CD4-positive, alpha-beta T cell treated with Interleukin-17A for 1 hour (primary cell): ENCODE measurements around the gene SOX10.

ENCODE experiments used
- DNase-seq: peaks from one replicate; pipeline ENCODE4 v3.0.0-alpha.2; 2020

SOX10 gene

DNA sequence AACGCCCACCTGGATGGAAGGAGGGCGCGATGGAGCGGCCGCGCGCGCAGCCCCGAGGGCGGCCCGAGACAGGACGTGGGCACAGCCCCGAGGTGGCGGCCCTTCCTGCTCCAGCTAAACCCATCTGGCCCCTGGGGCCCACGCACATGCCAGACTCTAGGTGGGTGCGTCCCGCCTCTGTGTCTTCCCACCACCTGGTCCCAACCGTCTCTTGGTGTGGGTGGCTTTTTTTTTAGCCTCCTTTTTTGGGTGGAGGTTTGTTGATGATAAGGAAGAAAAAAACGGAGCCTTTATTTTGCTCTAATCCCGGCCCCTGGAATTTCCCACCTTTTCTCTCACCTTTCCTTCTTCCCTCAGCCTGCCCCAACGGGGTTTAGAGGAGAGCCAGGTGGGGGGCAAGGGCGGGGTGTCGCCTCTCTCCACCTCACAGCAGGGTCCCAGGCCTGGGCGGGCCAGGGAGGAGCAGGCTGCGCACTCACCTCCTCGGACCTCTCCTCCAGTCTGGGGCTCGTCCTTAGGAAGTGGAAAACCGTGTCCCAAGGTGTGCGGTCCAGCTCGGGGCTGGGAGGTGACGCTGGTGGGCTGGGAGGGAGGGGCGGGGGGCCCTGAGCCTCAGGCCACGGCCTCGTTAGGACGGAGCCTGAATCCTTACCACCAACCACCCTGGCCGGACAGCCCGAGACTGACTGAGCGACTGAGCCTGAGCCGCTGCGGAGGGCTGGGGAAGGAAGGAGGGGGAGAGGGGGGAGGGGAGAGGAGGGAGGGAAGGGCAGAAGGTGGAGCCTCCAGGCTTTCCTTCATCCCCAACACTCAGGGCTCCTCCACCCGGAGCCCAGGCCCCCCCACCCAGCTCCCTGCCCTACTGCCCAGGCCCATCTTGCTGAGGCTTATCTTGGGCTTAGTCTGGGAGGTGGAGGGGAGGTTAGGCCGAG is at the start of gene SOX10:
SOX10 (minus strand) TSS at position 696 of the 932 bp plus-strand sequence. CDS start 771 bp downstream, outside the sequence.
- no peak for DNase-seq

DNA sequence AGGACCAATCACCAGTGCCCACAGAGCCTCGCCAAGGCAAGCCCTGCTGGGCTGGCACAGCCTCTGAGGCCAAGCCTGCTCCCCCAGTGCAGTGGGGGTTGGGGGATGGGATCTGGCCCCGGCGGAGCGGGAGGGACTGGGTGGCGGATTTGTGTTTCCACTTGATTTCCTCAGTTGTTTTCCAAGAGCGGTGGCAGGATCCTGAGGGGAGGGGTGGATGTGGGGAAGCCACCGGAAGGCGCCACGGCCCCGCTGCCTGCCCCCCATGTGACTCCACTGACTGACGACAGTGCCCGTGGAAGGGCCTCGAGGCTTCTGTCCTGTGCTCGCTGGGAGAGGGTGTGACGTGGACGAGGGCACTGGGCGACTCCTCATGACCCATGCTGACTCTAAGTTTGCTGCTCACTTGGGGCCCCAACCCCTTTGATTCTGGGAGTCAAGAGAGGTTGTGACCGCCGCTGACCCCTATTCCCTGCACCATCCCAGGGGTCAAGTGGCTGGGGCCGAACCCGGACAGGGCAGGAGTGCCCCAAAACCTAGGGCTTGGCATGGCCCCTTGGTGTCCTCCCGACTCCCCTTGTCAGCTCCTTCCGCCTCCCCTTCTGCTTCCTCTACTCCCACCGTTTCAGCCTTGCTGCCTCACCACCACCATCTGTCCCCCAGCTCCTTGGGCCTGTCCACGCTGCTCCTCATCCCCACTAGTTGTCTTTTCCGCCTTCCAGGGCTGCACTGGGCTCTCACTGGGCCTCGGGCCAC is 49.3 kb upstream of the SOX10 start:
- DNase-seq: no peak

DNA sequence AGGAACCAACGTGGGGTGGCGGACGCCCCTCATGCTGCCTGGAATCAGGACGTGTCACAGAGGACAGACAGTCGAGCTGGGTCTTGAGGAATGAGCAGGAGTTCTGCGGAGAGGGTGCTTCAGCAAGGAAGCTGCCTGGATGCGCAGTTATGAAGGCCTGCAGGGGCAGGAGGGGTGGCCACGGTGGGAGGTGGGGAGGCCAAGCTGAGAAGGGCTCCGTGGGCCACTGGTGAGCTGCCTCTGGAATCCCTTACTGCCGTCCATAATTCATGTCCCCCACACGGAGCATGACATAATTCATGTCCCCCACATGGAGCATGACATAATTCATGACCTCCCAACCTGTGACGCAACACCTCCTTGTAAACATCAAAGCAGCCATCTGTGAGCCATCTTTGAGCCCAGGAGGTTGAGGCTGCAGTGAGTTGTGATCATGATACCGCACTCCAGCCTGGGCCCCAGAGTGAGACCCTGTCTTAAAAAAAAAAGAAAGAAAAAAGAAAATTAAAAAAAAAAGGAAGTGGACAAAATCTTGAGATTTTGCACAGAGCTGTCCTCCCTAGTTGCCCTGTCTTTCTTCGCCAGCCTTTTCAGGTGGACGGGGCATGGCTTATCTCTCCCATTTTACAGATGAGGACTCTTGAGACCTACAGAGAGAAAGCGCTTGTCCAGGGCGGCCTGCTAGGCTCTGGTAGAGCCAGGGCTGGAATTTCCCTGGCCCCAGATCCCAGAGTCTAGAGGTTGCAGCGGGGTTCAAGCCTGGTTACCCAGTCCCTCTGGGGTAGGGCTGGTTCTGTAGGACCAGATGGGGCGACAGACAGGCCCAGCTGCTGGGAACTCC is 48.5 kb upstream of the SOX10 start:
- DNase-seq: no peak

DNA sequence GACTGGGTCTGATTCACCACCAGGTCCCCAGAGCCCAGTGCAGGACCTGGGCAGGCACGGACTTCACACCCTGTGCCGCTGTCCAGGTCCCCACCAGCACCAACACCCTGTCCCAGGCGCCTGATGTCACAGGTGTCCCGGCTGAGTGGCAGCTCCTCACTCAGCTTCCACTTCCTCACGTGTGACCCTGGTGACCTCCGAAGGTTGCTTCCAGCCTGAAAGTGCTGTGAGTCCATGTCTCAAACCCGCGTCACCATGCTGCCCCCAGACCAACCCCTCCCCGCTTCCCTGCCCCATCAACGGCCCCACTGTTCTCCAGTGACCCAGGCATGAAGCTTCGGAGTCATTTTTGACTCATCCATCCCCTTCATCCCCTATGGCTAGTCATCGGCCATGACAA is 47.1 kb upstream of the SOX10 start:
- DNase-seq: no peak

DNA sequence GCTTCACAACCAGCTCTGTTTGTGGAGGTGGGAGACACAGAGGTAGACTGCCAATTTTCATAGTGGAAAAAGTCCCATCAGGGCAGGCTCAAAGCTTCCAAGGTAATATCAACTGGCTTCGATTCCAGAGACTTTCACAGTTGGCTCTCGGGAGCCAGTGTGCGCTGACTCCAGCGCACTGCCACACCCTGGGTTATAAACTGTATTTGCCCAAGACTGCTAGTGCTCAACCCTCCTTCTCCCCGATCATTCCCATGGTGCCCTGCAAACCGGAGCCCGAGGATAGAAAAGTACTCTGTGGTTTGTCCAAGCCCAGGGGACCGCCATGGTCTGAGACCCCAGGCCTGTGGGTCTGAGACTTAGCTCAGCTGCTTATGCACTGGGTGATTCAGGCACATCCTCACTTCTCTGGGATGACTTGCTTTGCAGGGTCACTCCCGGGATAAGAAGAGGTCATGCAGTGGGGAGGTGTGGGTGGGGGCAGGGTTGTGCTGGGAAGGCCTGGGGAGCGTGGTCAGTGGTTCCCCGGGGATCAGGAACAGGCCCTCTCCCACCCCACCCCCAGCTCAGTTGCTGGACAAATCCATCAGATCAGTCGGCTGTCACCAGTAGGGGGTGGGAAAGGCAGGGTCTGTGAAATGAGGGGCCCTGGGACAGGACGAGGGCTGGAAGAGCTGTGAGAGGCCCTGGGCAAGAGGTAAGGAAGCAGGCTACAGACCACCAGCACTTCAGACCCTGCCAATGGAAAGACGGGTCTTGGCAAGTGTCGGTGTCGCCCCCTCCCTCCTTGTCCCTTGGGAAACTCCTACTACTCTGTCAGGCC is 46.2 kb upstream of the SOX10 start:
- no peak for DNase-seq

DNA sequence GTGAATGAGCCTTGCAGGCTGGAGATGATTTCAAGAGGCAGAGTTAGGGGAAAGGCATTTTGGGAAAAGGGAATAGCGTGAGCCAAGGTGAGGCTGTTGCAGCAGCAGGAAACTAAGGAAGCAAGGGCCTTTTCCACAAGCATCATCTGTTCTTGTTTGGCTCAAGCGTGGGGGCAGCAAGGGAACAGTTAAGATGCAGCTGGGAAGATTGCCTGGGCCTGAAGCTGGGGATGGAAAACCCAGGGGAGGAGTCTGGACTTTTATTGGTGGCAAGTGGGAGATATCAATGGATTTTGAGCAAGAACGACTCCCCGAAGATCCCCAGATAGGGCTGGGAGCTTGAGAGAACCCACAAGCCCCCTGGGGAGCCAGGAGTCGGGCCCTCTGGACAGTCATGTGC is 45.5 kb upstream of the SOX10 start:
- no peak for DNase-seq

DNA sequence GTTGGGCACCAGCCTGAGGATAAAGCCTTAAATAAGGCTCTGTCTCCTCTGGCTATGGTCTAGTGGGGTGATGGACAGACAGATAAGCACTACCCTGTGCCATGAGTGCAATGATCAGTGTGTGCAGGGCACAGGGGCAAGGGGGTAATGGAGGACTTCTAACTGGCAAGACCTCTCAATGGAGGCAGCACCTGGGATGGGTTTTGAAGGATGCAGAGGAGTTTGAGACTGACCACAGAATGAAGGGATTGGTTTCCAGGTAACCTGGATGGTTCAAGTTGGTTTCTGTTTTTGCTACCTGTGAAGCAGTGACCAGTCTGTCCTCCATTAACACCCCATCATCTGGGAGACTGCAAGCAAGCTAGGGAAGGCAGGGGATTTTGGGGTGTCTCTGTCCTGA is 45.0 kb upstream of the SOX10 start:
- DNase-seq: no peak

DNA sequence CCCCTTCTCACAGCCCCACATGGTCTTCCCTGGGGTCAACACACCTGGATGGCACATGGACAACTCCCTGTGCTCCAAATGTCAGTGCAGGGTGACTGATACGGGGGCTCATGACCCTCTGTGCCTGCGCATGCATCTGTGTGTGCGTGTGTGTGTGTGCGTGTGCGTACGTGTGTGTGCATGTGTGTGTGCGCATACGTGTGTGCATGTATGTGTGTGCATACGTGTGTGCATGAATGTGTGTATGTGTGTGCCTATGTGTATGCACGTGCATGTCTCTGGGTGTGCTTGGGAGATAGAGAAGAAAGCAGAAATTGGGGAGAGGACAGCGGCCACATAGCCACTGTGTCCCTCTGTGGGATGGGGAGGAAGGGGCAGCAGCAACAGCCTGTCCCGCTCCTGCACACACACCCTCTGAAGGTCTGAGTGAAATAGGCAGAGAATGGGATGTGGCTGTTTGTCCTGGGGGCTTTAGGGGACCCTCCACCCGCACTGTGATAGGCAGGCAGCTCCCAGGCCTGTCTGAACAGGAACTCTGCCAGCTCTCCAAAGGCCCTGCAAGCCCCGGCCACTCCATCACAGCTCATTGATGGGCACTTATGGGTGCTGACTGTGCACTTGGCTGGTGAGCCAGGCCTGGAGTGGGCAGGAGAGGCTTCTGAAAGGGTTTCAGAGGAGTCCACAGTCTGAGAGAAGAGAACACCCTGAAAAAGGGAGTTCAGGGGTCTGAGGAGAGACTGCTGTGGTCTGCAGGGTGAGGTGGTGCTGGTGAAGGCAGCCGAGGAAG is 44.2 kb upstream of the SOX10 start:
- DNase-seq: no peak

DNA sequence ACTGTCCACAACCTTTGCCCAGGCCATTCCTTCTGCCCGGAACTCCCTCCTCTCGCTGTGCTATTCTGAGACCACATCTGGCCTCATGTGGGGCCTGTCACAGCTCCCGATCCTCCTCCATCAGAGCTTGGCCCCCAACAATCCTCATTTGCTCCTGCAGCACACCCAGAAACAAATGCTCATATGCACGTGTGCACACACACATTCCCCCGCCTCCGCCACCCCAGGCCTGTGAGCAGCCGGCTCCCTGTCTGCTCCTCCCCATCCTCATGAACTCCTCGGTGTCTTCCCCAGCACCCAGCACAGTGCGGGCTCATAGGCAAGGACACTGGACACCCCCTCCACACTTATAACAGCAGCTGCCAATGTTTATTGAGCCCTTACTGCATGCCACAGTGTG is 43.1 kb upstream of the SOX10 start:
- DNase-seq: no peak

DNA sequence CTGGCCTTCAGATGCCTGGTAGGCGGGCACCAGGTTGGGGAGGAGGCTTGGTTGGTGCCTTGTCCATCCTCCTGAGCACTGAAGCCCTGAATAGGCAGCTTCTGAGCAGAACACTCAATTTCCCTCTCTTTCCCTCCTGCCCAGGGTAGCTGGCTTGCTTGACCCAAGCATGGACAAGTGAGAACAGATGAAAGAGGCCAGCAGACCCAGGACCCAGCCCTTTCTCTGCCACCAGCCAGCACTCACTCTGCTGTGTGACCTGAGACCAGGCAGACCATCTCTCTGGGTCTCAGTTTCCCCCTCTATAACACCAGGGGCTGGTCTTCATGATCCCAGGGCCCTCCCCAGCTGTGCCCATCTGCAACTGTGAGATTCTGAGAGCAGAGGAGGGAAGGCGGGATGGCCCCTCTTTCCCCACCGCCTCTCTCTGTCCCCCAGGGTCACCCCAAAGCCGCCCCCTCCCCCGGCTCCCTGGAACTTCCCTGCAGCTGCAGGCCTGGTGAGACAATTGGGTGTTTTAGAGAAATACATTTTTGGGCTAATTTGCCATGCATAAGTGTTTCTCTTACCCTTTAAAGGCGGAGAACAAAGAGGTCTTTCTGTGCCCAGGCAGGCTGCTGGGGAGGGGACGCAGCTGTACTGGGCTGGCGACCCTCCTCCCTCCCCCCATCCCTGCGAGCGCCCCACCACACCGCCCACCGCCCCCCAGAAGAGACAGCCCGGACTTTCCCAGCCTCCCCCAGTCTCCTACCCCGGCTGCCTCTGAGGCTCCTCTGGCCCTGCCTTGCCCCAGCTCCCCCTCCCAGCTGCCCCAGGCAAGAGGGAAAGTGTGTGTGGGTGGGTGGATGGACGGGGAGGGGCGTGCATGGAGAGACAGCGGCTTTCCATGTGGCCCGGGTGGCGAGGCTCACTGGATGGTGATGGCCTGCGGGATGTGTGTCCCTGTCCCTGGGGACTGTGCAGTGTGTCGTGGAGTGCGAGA is 42.1 kb upstream of the SOX10 start:
- DNase-seq: no peak

DNA sequence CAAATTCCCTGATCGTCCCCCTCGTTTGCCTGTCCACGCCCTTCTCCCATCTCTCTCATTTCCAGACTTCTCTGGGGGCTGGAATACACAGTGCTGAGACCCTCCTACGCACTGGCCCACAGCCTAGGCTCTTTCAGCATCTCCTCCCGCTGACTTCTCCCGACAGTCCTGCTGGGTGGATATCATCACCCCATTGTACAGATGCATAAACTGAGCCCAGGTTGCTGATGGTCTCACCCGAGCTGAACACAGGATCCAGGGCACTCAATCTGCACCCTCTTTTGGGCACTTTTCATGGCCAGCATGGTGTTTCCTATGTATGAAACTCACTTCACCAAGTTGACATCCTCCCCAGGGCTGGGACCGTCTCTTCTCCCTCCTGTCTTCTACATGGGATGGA is 41.2 kb upstream of the SOX10 start:
- no peak for DNase-seq

DNA sequence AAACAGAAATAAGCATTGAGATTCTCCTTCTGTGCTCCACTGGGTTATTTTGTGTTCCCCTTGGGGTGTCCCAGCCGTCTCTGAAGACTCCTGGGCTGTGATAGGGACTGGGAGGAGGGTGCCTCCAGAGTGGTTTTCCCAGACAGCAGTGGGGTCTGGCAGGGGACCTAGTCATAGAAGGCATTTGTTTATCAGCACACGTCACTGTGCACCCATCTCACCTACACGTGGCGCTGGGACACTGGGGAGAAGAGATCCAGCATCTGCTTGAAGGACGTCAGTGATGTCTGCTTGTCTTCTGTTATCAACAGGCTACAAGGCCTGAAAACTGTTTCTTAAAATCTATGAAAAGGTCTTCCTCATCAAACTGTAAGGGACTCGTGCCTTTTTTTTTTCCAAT is 38.7 kb upstream of the SOX10 start:
- DNase-seq: no peak

DNA sequence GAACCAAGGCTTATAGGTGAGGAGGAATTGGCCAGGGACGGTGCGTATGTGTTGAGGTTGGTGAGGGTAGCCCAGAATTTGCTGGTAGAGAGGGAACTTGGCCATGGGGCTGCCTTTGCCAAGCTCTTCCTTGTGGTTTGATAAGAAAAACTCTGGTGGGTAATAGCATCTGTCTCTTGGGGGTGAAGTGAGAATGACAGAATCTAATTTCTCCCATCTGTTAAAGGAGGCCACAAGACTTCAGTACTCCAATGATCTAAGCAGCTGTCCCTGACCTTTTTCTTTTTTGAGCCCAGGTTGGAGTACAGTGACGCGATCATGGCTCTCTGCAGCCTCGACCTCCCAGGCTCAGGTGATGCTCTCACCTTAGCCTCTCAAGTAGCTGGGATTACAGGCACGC is 36.9 kb upstream of the SOX10 start:
- no peak for DNase-seq

DNA sequence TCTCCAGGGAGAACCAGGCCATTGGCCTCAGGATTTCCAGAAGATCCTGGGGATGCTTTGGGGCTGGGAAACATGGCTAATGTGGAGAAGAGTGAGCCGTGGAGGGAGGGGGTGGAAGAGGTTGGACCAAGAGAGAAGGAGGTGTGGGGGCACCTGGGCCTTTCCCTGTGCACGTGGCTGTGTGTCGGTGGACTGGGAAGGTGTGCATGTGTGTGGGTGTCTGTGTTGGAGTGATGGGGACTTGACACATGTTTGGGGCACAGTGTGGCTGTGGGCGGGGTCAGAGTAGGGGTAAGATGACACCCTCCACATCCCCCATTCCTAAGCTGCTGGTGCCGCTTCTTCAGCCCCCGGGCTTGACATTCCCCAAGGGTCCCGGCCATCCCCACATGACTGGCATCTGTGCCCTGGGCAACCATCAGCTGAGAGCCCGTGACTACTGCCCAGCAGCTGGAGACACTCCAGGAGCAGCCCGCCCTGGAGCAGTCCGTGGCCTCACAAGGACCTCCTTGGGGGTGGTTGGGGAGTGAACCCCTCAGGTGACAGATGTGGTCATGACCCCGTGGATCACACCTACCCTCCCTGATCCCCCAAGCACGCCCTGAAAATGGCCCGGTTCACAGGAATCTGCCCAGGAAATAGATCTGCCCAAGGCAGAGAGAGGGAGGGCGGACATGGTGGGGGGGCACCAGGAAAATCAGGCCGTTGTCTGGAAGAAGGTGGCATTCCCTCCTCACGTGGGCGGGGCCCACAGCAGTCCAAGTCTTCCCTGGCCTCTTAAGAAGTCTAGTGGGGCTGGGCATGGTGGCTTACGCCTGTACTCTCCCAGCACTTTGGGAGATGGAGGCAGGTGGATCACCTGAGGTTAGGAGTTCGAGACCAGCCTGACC is 34.8 kb upstream of the SOX10 start:
- DNase-seq: no peak

DNA sequence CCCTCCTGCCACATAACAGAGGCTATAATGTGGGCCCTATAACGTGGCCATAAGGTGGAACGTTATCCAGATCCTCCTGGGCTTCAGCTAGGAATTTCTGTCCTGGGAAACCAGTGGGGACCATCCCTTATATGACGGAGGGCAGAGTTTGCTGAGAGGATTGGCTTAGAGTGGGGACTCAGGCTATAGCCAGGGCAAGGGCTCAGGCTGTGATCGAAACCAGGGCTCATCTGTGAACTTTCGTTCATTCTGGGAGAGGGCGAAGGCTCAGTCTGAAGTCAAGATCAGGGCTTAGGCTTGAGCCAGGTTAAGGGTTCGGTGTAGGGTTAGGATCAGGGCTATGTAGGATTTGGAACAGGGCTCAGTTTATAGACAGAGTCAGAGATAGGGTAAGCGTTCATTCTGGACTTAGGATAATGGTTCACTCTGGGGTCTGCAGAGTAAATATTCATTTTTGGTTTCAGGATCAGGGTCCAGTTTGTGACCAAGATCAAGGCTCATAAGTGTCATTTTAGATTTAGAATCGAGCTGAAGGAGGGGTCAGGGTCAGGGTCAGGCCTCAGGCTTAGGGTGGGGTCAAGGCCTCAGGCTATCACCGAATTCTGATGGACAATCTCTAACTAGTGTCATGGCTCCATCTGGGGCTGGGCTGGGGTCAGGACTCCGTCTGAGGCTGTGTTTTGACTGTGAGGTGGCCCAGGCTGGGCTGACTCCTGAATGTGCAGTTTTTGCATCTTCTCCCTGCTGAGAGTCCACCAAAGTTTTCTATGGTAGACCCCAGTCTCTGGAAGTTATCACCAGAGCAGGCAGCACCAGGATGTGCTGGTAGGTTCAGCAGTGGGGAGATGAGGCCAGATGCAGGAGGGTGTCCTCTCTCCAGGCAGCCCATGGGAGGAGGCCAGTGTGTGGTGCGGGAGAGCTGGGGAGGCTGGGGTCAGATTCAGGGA is 33.9 kb upstream of the SOX10 start:
- no peak for DNase-seq

DNA sequence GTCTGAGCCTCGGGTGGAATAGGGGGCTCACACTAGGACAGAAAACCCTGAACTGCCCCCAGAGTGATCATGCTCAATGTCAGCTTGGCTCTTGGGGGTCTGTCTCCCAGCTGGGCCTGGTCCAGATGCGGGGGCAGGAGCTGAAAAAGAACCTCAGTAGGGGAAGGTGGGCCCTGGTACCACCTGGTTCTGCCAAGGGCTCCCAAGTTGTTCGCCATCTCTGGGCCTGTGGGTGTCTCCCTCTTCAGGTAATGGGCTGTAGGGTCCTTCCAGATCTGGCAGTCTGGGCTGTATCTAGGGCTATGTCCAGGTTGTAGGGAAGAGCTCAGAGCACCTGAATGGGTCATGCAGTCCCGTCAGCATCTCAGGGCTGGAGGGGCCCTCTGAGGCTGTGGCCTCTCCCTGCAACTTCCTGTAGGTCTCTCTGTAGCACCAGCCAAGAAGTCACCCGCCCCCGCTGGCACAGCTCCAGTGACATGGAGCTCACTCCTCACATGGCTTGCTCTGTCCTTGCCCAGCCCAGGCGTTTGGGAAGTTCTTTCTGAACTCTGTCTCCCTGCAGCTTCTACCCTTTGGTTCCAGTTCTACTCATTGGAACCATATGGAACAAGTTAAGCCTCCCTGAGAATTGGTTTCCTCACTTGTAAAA is 33.0 kb upstream of the SOX10 start:
- no peak for DNase-seq
